Measurements from ENCODE around the gene RYR1. TPM values are rescaled to one million over a fixed set of nuclear protein-coding genes. Genes with fewer than 3 reads are reported as not detected.

The RYR1 gene
- total RNA-seq, 1 experiment from 2014 or later: 0.45 TPM

DNA sequence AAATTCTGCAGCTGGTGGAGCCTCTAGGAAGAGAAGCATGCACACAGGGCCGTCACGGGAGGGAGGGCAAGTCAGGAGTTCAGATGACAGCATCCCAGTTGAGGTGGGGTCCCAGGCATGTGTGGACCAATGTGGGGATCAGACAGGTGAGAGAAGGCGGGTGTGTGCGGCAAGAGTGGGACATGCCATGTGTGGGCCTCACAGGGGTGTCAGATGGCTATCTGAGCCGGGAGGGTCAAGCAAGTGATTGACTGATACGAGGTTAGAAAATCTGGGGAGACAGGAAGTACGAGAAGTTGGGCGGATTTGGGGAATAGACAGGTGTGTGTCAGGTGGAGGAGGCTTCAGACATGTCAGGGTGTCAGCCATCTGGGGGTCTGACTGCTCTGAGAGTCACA lies 16.3 kb upstream of the RYR1 start:
- no peak for DNase-seq
- Histone ChIP-seq H2AFZ (ENCODE audit: low read length) (no peak overlapping the region), H3K27ac (ENCODE audit: low read length) (no peak overlapping the region), H3K9me3 (ENCODE audit: low read length) (no peaks in the 10 kb centered on the region), H3K4me3 (ENCODE audit: low read length) (no peak overlapping the region), H3K9ac (ENCODE audit: low read length) (no peak overlapping the region), H3K4me2 (ENCODE audit: low read depth, low read length, poor library complexity, severe bottlenecking) (peak overlapping the region; percentile 56), H3K79me2 (ENCODE audit: low read length) (no peaks in the 10 kb centered on the region), H3K4me1 (ENCODE audit: low read length) (peaks cover 4% of the 10 kb centered on the region; the same call in 1 of the 2 replicates), H3K27me3 (ENCODE audit: low read length) (no peaks in the 10 kb centered on the region), H3K9me2 (replicated peaks; ENCODE audit: insufficient read depth, low read length) (no peaks in the 10 kb centered on the region), H4K20me1 (ENCODE audit: insufficient read depth, low read depth, low read length) (no peaks in the 10 kb centered on the region), H3K36me3 (ENCODE audit: insufficient read depth, low read length) (no peaks in the 10 kb centered on the region)

DNA sequence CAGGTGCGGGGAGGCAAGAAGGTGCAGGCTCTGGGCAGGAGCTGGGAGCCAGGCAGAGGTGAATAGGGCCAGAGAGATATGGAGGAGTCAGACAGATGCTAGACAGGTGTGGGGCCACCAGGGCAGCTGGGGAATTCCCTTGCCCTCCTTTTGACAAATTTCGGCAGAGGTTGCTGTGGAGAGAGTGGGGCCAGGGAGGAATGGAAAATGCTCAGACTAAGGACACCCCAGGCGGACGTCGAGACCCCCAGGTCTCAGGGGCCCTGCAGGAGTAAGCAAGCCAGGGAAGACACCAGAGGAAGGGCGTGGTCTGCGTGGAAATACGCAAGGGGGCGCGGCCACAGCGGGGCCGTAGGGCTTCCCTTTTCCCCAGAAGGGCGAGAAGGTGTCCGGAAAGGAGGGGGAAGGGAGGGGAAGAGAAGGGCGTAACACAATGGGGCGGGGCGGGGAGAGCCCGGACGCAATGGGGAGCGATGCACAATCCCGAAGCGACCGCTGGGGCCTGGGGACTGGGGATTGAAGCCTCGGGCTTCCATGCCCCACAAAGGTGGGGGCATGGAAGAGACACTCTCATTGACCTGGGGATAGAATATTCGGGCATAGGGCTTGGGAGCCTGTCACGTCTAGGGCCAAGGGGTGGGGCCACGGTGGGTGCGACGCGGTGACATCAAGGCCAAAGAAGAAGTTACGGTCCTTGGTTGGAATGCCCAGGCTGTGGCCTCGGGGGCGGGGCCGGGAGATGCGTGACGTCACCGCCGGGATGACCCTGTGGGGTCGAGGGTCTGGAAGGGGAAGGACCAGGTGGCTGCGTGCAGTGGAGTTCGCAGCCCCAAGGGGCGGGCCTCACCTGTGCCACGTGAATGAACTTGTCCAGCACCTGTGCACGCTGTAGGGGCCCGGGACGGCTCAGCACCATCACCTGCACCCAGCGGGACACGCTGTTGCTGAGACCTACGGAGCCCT lies 15.7 kb upstream of the RYR1 start:
- Histone ChIP-seq H3K9ac (ENCODE audit: low read length) (no peak overlapping the region), H3K4me3 (ENCODE audit: low read length) (peak overlapping the region; percentile 34; the same call in 1 of the 2 replicates), H3K27ac (ENCODE audit: low read length) (no peak overlapping the region), H3K79me2 (ENCODE audit: low read length) (no peaks in the 10 kb centered on the region), H3K27me3 (ENCODE audit: low read length) (no peaks in the 10 kb centered on the region), H3K36me3 (ENCODE audit: insufficient read depth, low read length) (no peaks in the 10 kb centered on the region), H4K20me1 (ENCODE audit: insufficient read depth, low read depth, low read length) (no peaks in the 10 kb centered on the region), H2AFZ (ENCODE audit: low read length) (no peak overlapping the region), H3K4me1 (ENCODE audit: low read length) (peaks cover 4% of the 10 kb centered on the region; the same call in 1 of the 2 replicates), H3K4me2 (ENCODE audit: low read depth, low read length, poor library complexity, severe bottlenecking) (peak overlapping the region; percentile 56), H3K9me2 (replicated peaks; ENCODE audit: insufficient read depth, low read length) (no peaks in the 10 kb centered on the region), H3K9me3 (ENCODE audit: low read length) (no peaks in the 10 kb centered on the region)
- peak; percentile 85 for DNase-seq

DNA sequence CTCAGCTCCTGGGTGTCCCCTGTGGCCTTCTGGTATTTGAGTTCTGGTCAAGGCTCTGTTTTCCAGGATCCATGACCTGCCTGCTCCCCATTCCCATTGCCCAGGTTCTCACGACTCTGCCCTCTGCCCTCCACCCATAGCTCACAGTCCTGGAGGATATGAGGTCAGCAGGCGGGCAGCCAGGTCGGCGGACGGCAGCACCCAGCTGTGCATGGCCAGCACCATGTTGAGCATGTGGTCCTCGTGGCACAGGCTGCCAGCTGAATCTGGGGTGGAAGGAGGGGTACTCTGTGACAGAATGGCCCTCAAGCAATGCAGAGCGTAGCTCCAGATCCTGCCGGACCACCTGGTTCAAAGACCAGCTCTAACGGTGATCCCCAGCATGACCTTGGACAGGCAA lies 12.6 kb upstream of the RYR1 start:
- H2AFZ ChIP-seq (ENCODE audit: low read length): no peak overlapping the region
- no peak overlapping the region for H3K4me2 ChIP-seq (ENCODE audit: low read depth, low read length, poor library complexity, severe bottlenecking)
- no peak overlapping the region for H3K27ac ChIP-seq (ENCODE audit: low read length)
- no peaks in the 10 kb centered on the region for H3K79me2 ChIP-seq (ENCODE audit: low read length)
- H3K4me3 ChIP-seq (ENCODE audit: low read length): no peak overlapping the region
- no peaks in the 10 kb centered on the region for H4K20me1 ChIP-seq (ENCODE audit: insufficient read depth, low read depth, low read length)
- H3K36me3 ChIP-seq (ENCODE audit: insufficient read depth, low read length): no peaks in the 10 kb centered on the region
- peaks cover 4% of the 10 kb centered on the region; the same call in 1 of the 2 replicates for H3K4me1 ChIP-seq (ENCODE audit: low read length)
- no peak for DNase-seq
- H3K9ac ChIP-seq (ENCODE audit: low read length): no peak overlapping the region
- H3K9me2 ChIP-seq (replicated peaks; ENCODE audit: insufficient read depth, low read length): no peaks in the 10 kb centered on the region
- H3K27me3 ChIP-seq (ENCODE audit: low read length): no peaks in the 10 kb centered on the region
- no peaks in the 10 kb centered on the region for H3K9me3 ChIP-seq (ENCODE audit: low read length)

DNA sequence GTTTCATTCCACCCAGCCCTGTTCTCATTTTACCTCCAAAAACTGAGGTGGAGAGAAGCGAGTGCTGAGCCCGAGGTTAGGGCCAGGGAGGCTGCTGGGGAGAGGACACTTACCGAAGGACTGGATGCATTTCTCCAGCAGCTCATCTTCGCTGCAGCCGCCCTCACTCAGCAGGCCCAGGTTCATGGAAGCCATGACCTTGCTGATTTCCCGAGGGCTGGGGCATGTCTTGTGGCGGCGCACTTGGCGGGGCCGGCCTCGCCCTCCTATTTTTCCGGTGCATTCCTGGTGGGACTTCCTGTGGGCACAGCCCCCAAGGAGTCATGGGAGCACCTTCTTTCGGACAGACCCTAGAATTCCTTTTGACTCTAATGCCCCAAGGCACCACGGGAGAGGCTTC lies 11.6 kb upstream of the RYR1 start:
- no peak overlapping the region for H3K4me3 ChIP-seq (ENCODE audit: low read length)
- H3K27me3 ChIP-seq (ENCODE audit: low read length): no peaks in the 10 kb centered on the region
- H3K9ac ChIP-seq (ENCODE audit: low read length): no peak overlapping the region
- H3K27ac ChIP-seq (ENCODE audit: low read length): no peak overlapping the region
- no peaks in the 10 kb centered on the region for H3K9me3 ChIP-seq (ENCODE audit: low read length)
- no peaks in the 10 kb centered on the region for H3K79me2 ChIP-seq (ENCODE audit: low read length)
- H3K4me2 ChIP-seq (ENCODE audit: low read depth, low read length, poor library complexity, severe bottlenecking): no peak overlapping the region
- no peaks in the 10 kb centered on the region for H3K36me3 ChIP-seq (ENCODE audit: insufficient read depth, low read length)
- no peak for DNase-seq
- no peaks in the 10 kb centered on the region for H3K9me2 ChIP-seq (replicated peaks; ENCODE audit: insufficient read depth, low read length)
- no peak overlapping the region for H2AFZ ChIP-seq (ENCODE audit: low read length)
- peaks cover 4% of the 10 kb centered on the region; the same call in 1 of the 2 replicates for H3K4me1 ChIP-seq (ENCODE audit: low read length)
- no peaks in the 10 kb centered on the region for H4K20me1 ChIP-seq (ENCODE audit: insufficient read depth, low read depth, low read length)

DNA sequence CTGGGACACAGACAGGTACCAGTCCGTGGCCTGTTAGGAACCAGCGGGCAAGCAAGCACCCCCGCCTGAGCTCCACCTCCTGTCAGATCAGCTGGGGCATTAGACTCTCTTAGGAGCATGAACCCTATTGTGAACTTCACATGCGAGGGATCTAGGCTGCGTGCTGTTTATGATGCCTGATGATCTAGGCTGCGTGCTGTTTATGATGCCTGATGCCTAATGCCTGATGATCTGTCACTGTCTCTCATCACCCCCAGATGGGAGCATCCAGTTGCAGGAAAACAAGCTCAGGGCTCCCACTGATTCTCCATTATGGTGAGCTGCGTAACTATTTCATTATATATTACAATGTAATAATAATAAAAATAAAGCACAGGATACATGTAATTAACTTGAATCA lies 11.1 kb upstream of the RYR1 start:
- Histone ChIP-seq H3K9ac (ENCODE audit: low read length) (no peak overlapping the region), H3K36me3 (ENCODE audit: insufficient read depth, low read length) (no peaks in the 10 kb centered on the region), H4K20me1 (ENCODE audit: insufficient read depth, low read depth, low read length) (no peaks in the 10 kb centered on the region), H2AFZ (ENCODE audit: low read length) (no peak overlapping the region), H3K4me3 (ENCODE audit: low read length) (no peak overlapping the region), H3K27me3 (ENCODE audit: low read length) (no peaks in the 10 kb centered on the region), H3K27ac (ENCODE audit: low read length) (no peak overlapping the region), H3K4me1 (ENCODE audit: low read length) (peaks cover 4% of the 10 kb centered on the region; the same call in 1 of the 2 replicates), H3K9me3 (ENCODE audit: low read length) (no peaks in the 10 kb centered on the region), H3K4me2 (ENCODE audit: low read depth, low read length, poor library complexity, severe bottlenecking) (no peak overlapping the region), H3K9me2 (replicated peaks; ENCODE audit: insufficient read depth, low read length) (no peaks in the 10 kb centered on the region), H3K79me2 (ENCODE audit: low read length) (no peaks in the 10 kb centered on the region)
- DNase-seq: no peak

DNA sequence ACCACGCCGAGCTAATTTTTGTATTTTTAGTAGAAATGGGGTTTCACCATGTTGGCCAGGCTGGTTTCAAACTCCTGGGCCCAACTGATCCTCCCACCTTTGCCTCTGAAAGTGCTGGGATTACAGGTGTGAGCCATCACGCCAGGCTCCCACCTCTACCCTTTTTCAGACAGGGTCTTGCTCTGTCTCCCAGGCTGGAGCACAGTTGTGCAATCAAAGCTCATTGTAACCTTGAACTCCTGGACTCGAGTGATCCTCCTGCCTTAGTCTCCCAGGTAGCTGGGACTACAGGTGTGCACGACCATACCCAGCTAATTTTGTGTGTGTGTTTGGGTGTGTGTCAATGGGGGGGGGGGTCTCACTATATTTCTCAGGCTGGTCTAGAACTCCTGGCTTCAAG lies 9.2 kb upstream of the RYR1 start:
- Histone ChIP-seq H3K9me3 (ENCODE audit: low read length) (no peaks in the 10 kb centered on the region), H3K27ac (ENCODE audit: low read length) (no peak overlapping the region), H3K9ac (ENCODE audit: low read length) (no peak overlapping the region), H3K4me2 (ENCODE audit: low read depth, low read length, poor library complexity, severe bottlenecking) (no peak overlapping the region), H3K4me3 (ENCODE audit: low read length) (no peak overlapping the region), H3K27me3 (ENCODE audit: low read length) (no peaks in the 10 kb centered on the region), H3K36me3 (ENCODE audit: insufficient read depth, low read length) (no peaks in the 10 kb centered on the region), H4K20me1 (ENCODE audit: insufficient read depth, low read depth, low read length) (no peaks in the 10 kb centered on the region), H2AFZ (ENCODE audit: low read length) (no peak overlapping the region), H3K79me2 (ENCODE audit: low read length) (no peaks in the 10 kb centered on the region), H3K4me1 (ENCODE audit: low read length) (no peaks in the 10 kb centered on the region), H3K9me2 (replicated peaks; ENCODE audit: insufficient read depth, low read length) (no peaks in the 10 kb centered on the region)
- DNase-seq: no peak

DNA sequence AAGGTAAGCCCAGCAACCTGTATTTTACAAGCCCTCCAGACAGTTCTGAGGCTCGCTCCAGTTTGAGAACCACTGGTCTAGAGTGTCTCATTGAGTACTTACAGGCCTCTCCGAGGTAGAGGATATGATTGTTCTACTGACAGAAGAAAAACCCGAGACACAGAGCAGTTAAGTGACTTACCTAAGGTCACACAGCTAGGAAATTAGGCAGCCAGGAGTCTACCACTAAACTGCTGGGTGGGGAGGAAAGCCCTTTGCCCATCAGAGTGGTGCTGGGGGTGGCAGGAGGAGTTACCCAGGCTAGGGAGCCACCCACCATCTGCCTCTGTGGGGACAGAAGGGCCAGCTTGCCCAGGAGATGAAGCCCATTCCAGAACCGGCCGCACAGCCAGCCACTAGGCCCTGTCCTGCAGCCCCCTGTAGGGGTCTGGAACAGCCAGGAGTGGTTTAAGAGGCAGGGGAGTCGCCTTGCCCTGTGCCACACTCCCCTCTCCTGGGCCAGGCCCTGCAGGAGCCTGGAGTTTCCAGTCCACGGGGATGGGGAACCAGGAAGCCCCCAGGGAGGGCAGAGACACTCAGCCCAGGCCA lies 8.2 kb upstream of the RYR1 start:
- Histone ChIP-seq H3K4me3 (ENCODE audit: low read length) (no peak overlapping the region), H3K9me2 (replicated peaks; ENCODE audit: insufficient read depth, low read length) (no peaks in the 10 kb centered on the region), H4K20me1 (ENCODE audit: insufficient read depth, low read depth, low read length) (no peaks in the 10 kb centered on the region), H3K27me3 (ENCODE audit: low read length) (no peaks in the 10 kb centered on the region), H3K27ac (ENCODE audit: low read length) (no peak overlapping the region), H3K4me1 (ENCODE audit: low read length) (no peaks in the 10 kb centered on the region), H3K79me2 (ENCODE audit: low read length) (no peaks in the 10 kb centered on the region), H2AFZ (ENCODE audit: low read length) (no peak overlapping the region), H3K9ac (ENCODE audit: low read length) (no peak overlapping the region), H3K9me3 (ENCODE audit: low read length) (no peaks in the 10 kb centered on the region), H3K4me2 (ENCODE audit: low read depth, low read length, poor library complexity, severe bottlenecking) (no peak overlapping the region), H3K36me3 (ENCODE audit: insufficient read depth, low read length) (no peaks in the 10 kb centered on the region)
- no peak for DNase-seq

DNA sequence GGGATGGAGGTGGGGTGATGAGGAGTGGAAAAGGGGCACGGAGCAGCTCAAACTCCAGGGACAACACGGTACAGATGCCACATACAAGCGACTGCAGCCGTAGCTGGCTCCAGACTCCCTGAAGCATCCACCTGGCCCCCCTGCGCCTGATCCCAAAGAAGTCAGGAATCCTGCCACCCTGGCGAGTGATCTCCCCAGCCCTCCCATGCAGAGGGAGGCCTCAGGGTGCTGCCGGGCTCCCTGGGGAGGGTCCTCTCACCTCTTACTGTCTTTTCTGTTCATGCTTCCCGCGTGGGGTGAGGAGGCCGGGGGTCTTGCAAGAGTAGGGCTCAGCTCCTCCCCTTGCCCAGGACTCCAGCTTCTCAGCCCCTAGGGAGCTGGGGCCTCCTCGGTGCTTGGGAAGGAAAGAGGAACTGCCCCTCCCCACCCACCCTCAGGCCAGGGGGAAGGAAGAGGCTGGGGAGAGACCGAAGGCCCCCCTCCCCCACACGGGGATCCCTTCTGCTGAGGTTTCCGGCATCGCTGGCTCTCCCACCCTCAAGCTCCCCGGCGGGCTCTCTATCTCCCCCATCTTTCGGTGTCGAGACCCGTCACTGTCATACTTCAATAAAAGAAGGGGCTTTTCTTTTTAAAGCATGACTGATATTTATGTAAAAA lies 7.6 kb upstream of the RYR1 start, which contains the start of gene RASGRP4:
RASGRP4 (minus strand) TSS at position 410 of the 657 bp plus-strand sequence; CDS start at position 282, 128 bp downstream.
- no peaks in the 10 kb centered on the region for H4K20me1 ChIP-seq (ENCODE audit: insufficient read depth, low read depth, low read length)
- no peaks in the 10 kb centered on the region for H3K27me3 ChIP-seq (ENCODE audit: low read length)
- no peaks in the 10 kb centered on the region for H3K9me3 ChIP-seq (ENCODE audit: low read length)
- H3K4me2 ChIP-seq (ENCODE audit: low read depth, low read length, poor library complexity, severe bottlenecking): no peak within 1 kb of the TSS
- H2AFZ ChIP-seq (ENCODE audit: low read length): no peak within 1 kb of the TSS
- no peaks in the 10 kb centered on the region for H3K4me1 ChIP-seq (ENCODE audit: low read length)
- H3K79me2 ChIP-seq (ENCODE audit: low read length): no peaks in the 10 kb centered on the region
- DNase-seq: no peak
- no peak within 1 kb of the TSS for H3K27ac ChIP-seq (ENCODE audit: low read length)
- H3K4me3 ChIP-seq (ENCODE audit: low read length): no peak within 1 kb of the TSS
- no peaks in the 10 kb centered on the region for H3K9me2 ChIP-seq (replicated peaks; ENCODE audit: insufficient read depth, low read length)
- H3K9ac ChIP-seq (ENCODE audit: low read length): no peak within 1 kb of the TSS
- H3K36me3 ChIP-seq (ENCODE audit: insufficient read depth, low read length): no peaks in the 10 kb centered on the region

All from Karpas-422 (cell line).